ENCODE measurements around the gene KIAA1217. TPM values are rescaled to one million over a fixed set of nuclear protein-coding genes. Genes with fewer than 3 reads are reported as not detected.

The KIAA1217 gene
- total and polyA plus RNA-seq, 9 donors = 18.8 to 39.7 (median 21.8) TPM

- Histone ChIP-seq H3K36me3 (ENCODE audit: control insufficient read depth, insufficient read depth, low read length) (no peaks in the 10 kb centered on the region), H3K4me1 (ENCODE audit: control insufficient read depth, insufficient read depth, low read length) (no peaks in the 10 kb centered on the region), H3K4me3 (ENCODE audit: low read length) (no peak overlapping the region), H3K9me3 (replicated peaks; ENCODE audit: control insufficient read depth, low read depth, low read length) (no peaks in the 10 kb centered on the region), H3K27me3 (ENCODE audit: control insufficient read depth, insufficient read depth, low read length) (no peaks in the 10 kb centered on the region), H3K27ac (ENCODE audit: low read length) (no peak overlapping the region)
- DNase-seq = no peak
- 39% methylated on average over 2 of the region's 5 CpGs for WGBS (ENCODE audit: insufficient coverage)
Observed at GRCh38 chr10:24393201-24393600, 184.3 kb downstream of the KIAA1217 start.

- no peak overlapping the region for H3K4me3 ChIP-seq (ENCODE audit: low read length)
- no peaks in the 10 kb centered on the region for H3K4me1 ChIP-seq (ENCODE audit: control insufficient read depth, insufficient read depth, low read length)
- 45% methylated on average over 5 of the region's 9 CpGs for WGBS (ENCODE audit: insufficient coverage)
- no peaks in the 10 kb centered on the region for H3K36me3 ChIP-seq (ENCODE audit: control insufficient read depth, insufficient read depth, low read length)
- no peak for DNase-seq
- no peaks in the 10 kb centered on the region for H3K27me3 ChIP-seq (ENCODE audit: control insufficient read depth, insufficient read depth, low read length)
- no peaks in the 10 kb centered on the region for H3K9me3 ChIP-seq (replicated peaks; ENCODE audit: control insufficient read depth, low read depth, low read length)
- H3K27ac ChIP-seq (ENCODE audit: low read length) = no peak overlapping the region
Observed at GRCh38 chr10:24394461-24395190, 185.7 kb downstream of the KIAA1217 start.

DNA sequence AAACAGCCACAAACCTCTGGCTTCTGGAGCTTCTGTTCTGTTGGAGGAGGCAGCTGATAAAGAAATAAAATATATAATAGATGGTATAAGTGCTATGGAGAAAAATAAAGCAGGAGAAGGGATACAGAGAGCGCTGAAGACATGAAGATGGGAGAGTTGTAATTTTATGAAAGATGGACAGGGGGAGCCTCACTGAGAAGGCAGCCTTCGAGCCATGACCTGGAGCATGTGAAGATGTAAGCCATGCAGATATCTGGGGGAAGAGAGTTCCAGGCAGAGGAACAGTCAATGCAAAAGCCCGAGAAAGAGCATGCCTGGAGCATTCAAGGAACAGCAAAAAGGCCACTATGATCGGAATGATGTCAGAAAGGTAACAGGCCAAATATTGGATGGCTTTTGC lies 187.5 kb downstream of the KIAA1217 start:
- 96% methylated on average over 4 of the region's 4 CpGs for WGBS (ENCODE audit: insufficient coverage)
- H3K27ac ChIP-seq (ENCODE audit: low read length) = no peak overlapping the region
- no peak for DNase-seq

DNA sequence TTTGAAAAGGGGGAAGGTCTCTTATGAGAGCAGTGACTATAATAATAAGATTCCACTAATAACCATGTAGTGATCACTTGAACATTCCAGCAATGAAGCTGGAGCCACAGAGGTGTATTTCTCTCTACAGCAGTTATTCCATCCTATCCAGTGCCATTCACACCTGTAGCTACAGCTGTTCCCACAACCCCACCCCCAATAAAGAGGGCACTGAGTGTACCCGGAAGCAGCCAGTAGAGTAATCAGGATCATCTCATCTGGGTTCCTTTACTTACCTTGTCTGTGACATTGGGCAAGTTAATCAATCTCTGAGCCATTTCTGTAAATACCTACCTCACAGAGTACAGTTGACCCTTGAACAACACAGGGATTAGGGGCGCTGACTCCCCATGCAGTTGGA lies 188.7 kb downstream of the KIAA1217 start:
- 92% methylated on average over 2 of the region's 2 CpGs for WGBS (ENCODE audit: insufficient coverage)

More for the DNA sequence above, 187.5 kb downstream of the KIAA1217 start:
- Histone ChIP-seq H3K9me3 (replicated peaks; ENCODE audit: control insufficient read depth, low read depth, low read length) (no peaks in the 10 kb centered on the region), H3K4me1 (ENCODE audit: control insufficient read depth, insufficient read depth, low read length) (no peaks in the 10 kb centered on the region), H3K4me3 (ENCODE audit: low read length) (no peak overlapping the region), H3K27me3 (ENCODE audit: control insufficient read depth, insufficient read depth, low read length) (no peaks in the 10 kb centered on the region), H3K36me3 (ENCODE audit: control insufficient read depth, insufficient read depth, low read length) (no peaks in the 10 kb centered on the region)

GRCh38 chr10:24404567-24404966 lies 195.6 kb downstream of the KIAA1217 start:
- no peak overlapping the region for H3K27ac ChIP-seq (ENCODE audit: low read length)
- H3K27me3 ChIP-seq (ENCODE audit: control insufficient read depth, insufficient read depth, low read length) = no peaks in the 10 kb centered on the region
- H3K9me3 ChIP-seq (replicated peaks; ENCODE audit: control insufficient read depth, low read depth, low read length) = no peaks in the 10 kb centered on the region
- H3K4me3 ChIP-seq (ENCODE audit: low read length) = no peak overlapping the region
- H3K4me1 ChIP-seq (ENCODE audit: control insufficient read depth, insufficient read depth, low read length) = no peaks in the 10 kb centered on the region
- H3K36me3 ChIP-seq (ENCODE audit: control insufficient read depth, insufficient read depth, low read length) = no peaks in the 10 kb centered on the region
- WGBS (ENCODE audit: insufficient coverage) = no CpG with 5 or more reads among the region's 3 CpGs
- no peak for DNase-seq

More for the DNA sequence above, 188.7 kb downstream of the KIAA1217 start:
- DNase-seq = no peak
- Histone ChIP-seq H3K9me3 (replicated peaks; ENCODE audit: control insufficient read depth, low read depth, low read length) (no peaks in the 10 kb centered on the region), H3K36me3 (ENCODE audit: control insufficient read depth, insufficient read depth, low read length) (no peaks in the 10 kb centered on the region), H3K4me1 (ENCODE audit: control insufficient read depth, insufficient read depth, low read length) (no peaks in the 10 kb centered on the region), H3K27ac (ENCODE audit: low read length) (no peak overlapping the region), H3K4me3 (ENCODE audit: low read length) (no peak overlapping the region), H3K27me3 (ENCODE audit: control insufficient read depth, insufficient read depth, low read length) (no peaks in the 10 kb centered on the region)

DNA sequence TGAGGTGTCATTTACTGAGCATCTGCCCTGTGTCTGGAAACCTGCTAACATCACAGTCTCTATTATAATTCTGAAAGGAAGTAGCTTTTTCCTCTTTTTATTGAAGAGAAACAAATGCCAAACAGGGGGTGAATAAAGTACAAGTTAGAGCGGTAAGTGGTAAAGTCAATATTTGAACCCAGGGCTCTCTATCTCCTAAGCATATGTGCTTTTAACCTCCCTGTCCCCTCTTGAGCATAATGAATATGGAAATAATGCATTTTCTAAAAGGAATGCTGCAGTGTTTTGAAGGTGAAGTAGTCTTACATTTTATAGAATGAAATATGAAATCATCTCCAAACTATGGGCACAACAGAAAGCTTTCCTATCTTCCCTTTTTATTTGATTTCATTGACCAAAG lies 196.7 kb downstream of the KIAA1217 start:
- no peaks in the 10 kb centered on the region for H3K4me1 ChIP-seq (ENCODE audit: control insufficient read depth, insufficient read depth, low read length)
- no peaks in the 10 kb centered on the region for H3K27me3 ChIP-seq (ENCODE audit: control insufficient read depth, insufficient read depth, low read length)
- no peak for DNase-seq
- WGBS (ENCODE audit: insufficient coverage) = no CpG with 5 or more reads among the region's 1 CpG
- no peaks in the 10 kb centered on the region for H3K9me3 ChIP-seq (replicated peaks; ENCODE audit: control insufficient read depth, low read depth, low read length)
- no peak overlapping the region for H3K4me3 ChIP-seq (ENCODE audit: low read length)
- no peaks in the 10 kb centered on the region for H3K36me3 ChIP-seq (ENCODE audit: control insufficient read depth, insufficient read depth, low read length)
- no peak overlapping the region for H3K27ac ChIP-seq (ENCODE audit: low read length)

- WGBS (ENCODE audit: insufficient coverage) = 92% methylated on average over 2 of the region's 12 CpGs
- Histone ChIP-seq H3K9me3 (replicated peaks; ENCODE audit: control insufficient read depth, low read depth, low read length) (no peaks in the 10 kb centered on the region), H3K36me3 (ENCODE audit: control insufficient read depth, insufficient read depth, low read length) (no peaks in the 10 kb centered on the region), H3K4me3 (ENCODE audit: low read length) (no peak overlapping the region), H3K4me1 (ENCODE audit: control insufficient read depth, insufficient read depth, low read length) (no peaks in the 10 kb centered on the region), H3K27ac (ENCODE audit: low read length) (no peak overlapping the region), H3K27me3 (ENCODE audit: control insufficient read depth, insufficient read depth, low read length) (no peaks in the 10 kb centered on the region)
- no peak for DNase-seq
Observed at GRCh38 chr10:24406809-24407483, 198.0 kb downstream of the KIAA1217 start.

DNA sequence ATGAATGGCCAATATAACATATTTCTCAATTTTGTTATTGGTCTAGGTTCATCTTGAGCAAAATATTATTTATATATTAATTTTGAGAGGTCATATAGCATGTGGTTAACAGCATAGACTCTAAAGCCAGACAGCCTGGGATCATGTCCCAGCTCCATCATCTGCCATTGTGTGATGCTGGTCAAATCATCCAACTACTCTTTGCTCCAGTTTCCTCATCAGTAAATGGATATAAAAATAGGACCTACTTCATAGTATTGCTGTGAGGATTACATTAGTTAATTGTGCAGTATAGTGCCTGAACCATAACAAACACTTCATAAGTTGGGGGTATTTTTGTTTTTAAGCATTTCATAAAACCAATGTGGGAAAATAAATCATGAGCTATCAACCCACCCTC lies 199.0 kb downstream of the KIAA1217 start:
- H3K4me1 ChIP-seq (ENCODE audit: control insufficient read depth, insufficient read depth, low read length) = no peaks in the 10 kb centered on the region
- H3K4me3 ChIP-seq (ENCODE audit: low read length) = no peak overlapping the region
- H3K27ac ChIP-seq (ENCODE audit: low read length) = no peak overlapping the region
- H3K9me3 ChIP-seq (replicated peaks; ENCODE audit: control insufficient read depth, low read depth, low read length) = no peaks in the 10 kb centered on the region
- H3K27me3 ChIP-seq (ENCODE audit: control insufficient read depth, insufficient read depth, low read length) = no peaks in the 10 kb centered on the region
- no peak for DNase-seq
- H3K36me3 ChIP-seq (ENCODE audit: control insufficient read depth, insufficient read depth, low read length) = no peaks in the 10 kb centered on the region

DNA sequence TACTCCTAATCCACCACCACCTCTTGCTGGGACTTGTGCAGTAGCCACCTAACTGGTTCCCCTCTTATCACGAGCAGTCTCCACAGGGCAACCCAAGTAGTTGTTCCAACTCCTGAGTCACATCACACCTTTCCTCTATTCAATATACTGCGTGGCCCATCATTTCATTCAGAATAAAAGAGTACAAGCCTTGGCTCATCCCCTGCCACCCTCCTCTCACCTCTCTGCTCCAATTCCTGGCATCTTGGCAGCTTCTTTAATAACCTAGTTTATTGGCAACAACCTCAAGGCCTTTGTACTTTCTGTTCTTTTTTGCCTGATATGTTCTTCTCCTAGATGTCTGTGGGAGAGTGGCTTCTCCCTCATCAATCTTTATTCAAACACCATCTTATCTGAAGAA lies 199.4 kb downstream of the KIAA1217 start:
- Histone ChIP-seq H3K4me1 (ENCODE audit: control insufficient read depth, insufficient read depth, low read length) (no peaks in the 10 kb centered on the region), H3K9me3 (replicated peaks; ENCODE audit: control insufficient read depth, low read depth, low read length) (no peaks in the 10 kb centered on the region), H3K36me3 (ENCODE audit: control insufficient read depth, insufficient read depth, low read length) (no peaks in the 10 kb centered on the region), H3K27ac (ENCODE audit: low read length) (no peak overlapping the region), H3K27me3 (ENCODE audit: control insufficient read depth, insufficient read depth, low read length) (no peaks in the 10 kb centered on the region), H3K4me3 (ENCODE audit: low read length) (no peak overlapping the region)
- no peak for DNase-seq
- WGBS (ENCODE audit: insufficient coverage) = 91% methylated on average over 2 of the region's 2 CpGs

GRCh38 chr10:24414597-24414996 lies 205.7 kb downstream of the KIAA1217 start:
- Histone ChIP-seq H3K4me1 (ENCODE audit: control insufficient read depth, insufficient read depth, low read length) (peaks cover 18% of the 10 kb centered on the region), H3K9me3 (replicated peaks; ENCODE audit: control insufficient read depth, low read depth, low read length) (no peaks in the 10 kb centered on the region), H3K27ac (ENCODE audit: low read length) (no peak overlapping the region), H3K27me3 (ENCODE audit: control insufficient read depth, insufficient read depth, low read length) (no peaks in the 10 kb centered on the region), H3K4me3 (ENCODE audit: low read length) (no peak overlapping the region), H3K36me3 (ENCODE audit: control insufficient read depth, insufficient read depth, low read length) (no peaks in the 10 kb centered on the region)
- DNase-seq = no peak
- 88% methylated on average over 2 of the region's 6 CpGs for WGBS (ENCODE audit: insufficient coverage)
